ENCODE results near the gene WDR55.

GRCh38 chr5:140658870-140659269 is 5.8 kb upstream of the WDR55 start:
- TF ChIP-seq CTCF (IDR thresholded peaks at IDR 0.05): no peak
- TF ChIP-seq POLR2A (IDR thresholded peaks at IDR 0.05): no peak
